HepG2 (cell line): ENCODE measurements around the gene DHRS12. TPM values are rescaled to one million over a fixed set of nuclear protein-coding genes. Genes with fewer than 3 reads are reported as not detected.

Experiments used
- ATAC-seq: fragments of 200-7000 bp; cut with Tn5 transposase; 3 replicates; pipeline ENCODE4 v1.9.1; 2020; ENCODE audit warnings: mild to moderate bottlenecking, moderate library complexity
- BruUV-seq: library from RNA; stranded (reverse); fragments of 400-500 nt; replicated peaks from 2 replicates; lab custom pipeline; 2021; lab: Mats Ljungman, UMichigan
- CTCF ChIA-PET: fragments of 300-600 bp; formaldehyde crosslinking; extraction: SDS; loops from one replicate; lab custom pipeline; 2021; ENCODE audit warnings: low total read pairs, inconsistent platforms, low intra/inter-chr PET ratio; lab: Yijun Ruan, JAX
- POLR2A ChIA-PET: fragments of 350-600 bp; sonication (Branson Sonifier 250); formaldehyde crosslinking; loops from one replicate; lab custom pipeline; 2020; ENCODE audit warnings: antibody characterized with exemption, inconsistent platforms; lab: Yijun Ruan, JAX
- DNase-seq: peaks from one replicate; pipeline ENCODE4 v3.0.0-alpha.2; 2015; ENCODE audit warnings: low spot score
- FAIRE-seq: peaks from 3 replicates; lab custom pipeline; 2011; peaks lifted over from hg19 to GRCh38; lab: Jason Lieb, UNC
- H2AFZ ChIP-seq: one replicate; pipeline ENCODE4 v1.6.1; 2011; ENCODE audit warnings: low read length, inconsistent platforms
- H3K27ac ChIP-seq: fragments of 300-600 bp; 3 replicates; pipeline ENCODE4 v1.8.0; 2011; ENCODE audit warnings: mixed run types, mild to moderate bottlenecking, mixed read lengths, low read length, inconsistent platforms; ENCODE audit not compliant: insufficient read depth; ENCODE audit errors: extremely low read length
- H3K27me3 ChIP-seq, 2 experiments: fragments of 200-600 bp in 1 of 2; 2 replicates in 1 of 2; 3 replicates in 1 of 2; pipeline versions ENCODE4 v1.6.0 to v1.8.0; 2011; ENCODE audit warnings: low read length in 2 of 2, mild to moderate bottlenecking in 2 of 2, moderate library complexity in 2 of 2, inconsistent platforms in 1 of 2; ENCODE audit not compliant: insufficient read depth in 2 of 2, control insufficient read depth in 1 of 2
- H3K36me3 ChIP-seq, 2 experiments: fragments of 200-600 bp in 1 of 2; replicated peaks in 1 of 2; 2 replicates in 1 of 2; 3 replicates in 1 of 2; pipeline versions ENCODE4 v1.5.1 to v1.8.0; 2011; ENCODE audit warnings: low read length in 2 of 2, inconsistent platforms in 1 of 2; ENCODE audit not compliant: insufficient read depth in 2 of 2, control insufficient read depth in 1 of 2
- H3K4me1 ChIP-seq: 2 replicates; pipeline ENCODE4 v1.5.1; 2012; ENCODE audit warnings: low read length, inconsistent platforms; ENCODE audit not compliant: insufficient read depth
- H3K4me2 ChIP-seq: 2 replicates; pipeline ENCODE4 v1.6.0; 2011; ENCODE audit warnings: low read depth, low read length, inconsistent platforms
- H3K4me3 ChIP-seq, 3 experiments: fragments of 200-600 bp in 1 of 3; sonication (generic), shearing (Covaris generic) in 1 of 3; replicated peaks in 1 of 3; 2 replicates each; pipeline ENCODE4 v1.5.1; 2011 to 2016; ENCODE audit warnings: low read length in 3 of 3, inconsistent platforms in 2 of 3, low read depth in 2 of 3, mild to moderate bottlenecking in 2 of 3, control low read depth in 1 of 3, mixed read lengths in 1 of 3; ENCODE audit not compliant: insufficient read depth in 1 of 3
- H3K79me2 ChIP-seq: one replicate; pipeline ENCODE4 v1.6.1; 2011; ENCODE audit warnings: low read length, inconsistent platforms; ENCODE audit not compliant: insufficient read depth
- H3K9ac ChIP-seq: 2 replicates; pipeline ENCODE4 v1.6.0; 2011; ENCODE audit warnings: mild to moderate bottlenecking, low read depth, low read length, inconsistent platforms; ENCODE audit not compliant: insufficient read depth
- H3K9me3 ChIP-seq: 2 replicates; pipeline ENCODE4 v1.5.1; 2012; ENCODE audit warnings: mild to moderate bottlenecking, low read length
- H4K20me1 ChIP-seq: 2 replicates; pipeline ENCODE4 v1.6.0; 2011; ENCODE audit warnings: inconsistent platforms, mild to moderate bottlenecking, low read length, moderate library complexity; ENCODE audit not compliant: insufficient read depth
- ATAD3A ChIP-seq: sonication (generic); formaldehyde crosslinking; IDR thresholded peaks from 2 replicates; pipeline ENCODE4 v1.4.0; 2020; ENCODE audit warnings: missing genetic modification reagents
- MZF1 ChIP-seq: sonication (generic); formaldehyde crosslinking; IDR thresholded peaks from 2 replicates; pipeline ENCODE4 v1.8.1; 2023; ENCODE audit warnings: mild to moderate bottlenecking, missing genetic modification reagents, borderline replicate concordance
- NCOA1 ChIP-seq: sonication (generic); formaldehyde crosslinking; IDR thresholded peaks from 2 replicates; pipeline ENCODE4 v1.9.0; 2021; ENCODE audit warnings: missing genetic modification reagents
- SIN3A ChIP-seq: IDR thresholded peaks from 2 replicates; pipeline ENCODE4 v1.6.1; 2011; ENCODE audit warnings: low read depth, mild to moderate bottlenecking, control low read depth, low read length, borderline replicate concordance
- SIX4 ChIP-seq: sonication (generic); formaldehyde crosslinking; IDR thresholded peaks from 2 replicates; pipeline ENCODE4 v1.4.0; 2020; ENCODE audit warnings: missing genetic modification reagents
- ZNF672 ChIP-seq: sonication (generic); formaldehyde crosslinking; IDR thresholded peaks from 2 replicates; pipeline ENCODE4 v1.8.1; 2022; ENCODE audit warnings: missing genetic modification reagents
- WGBS: methylation state at CpG from one replicate; pipeline ENCODE4 v1.1.6; 2017; ENCODE audit warnings: low lambda C conversion rate; 5-methylcytosine and 5-hydroxymethylcytosine counted together
- in situ Hi-C: cut with HindIII; loops from 2 replicates; pipeline ENCODE4 v1.10.0; 2017; ENCODE audit warnings: low pct_unique_long_range_greater_than_20kb; ENCODE audit not compliant: extremely low pct_ligation_motif_present
- intact Hi-C: fragments of 100-400 bp; cut with micrococcal nuclease; formaldehyde crosslinking; loops from one replicate; pipeline ENCODE4 v1.10.0; 2022; ENCODE audit not compliant: unreplicated experiment
- polyA plus RNA-seq, 8 experiments: library from polyadenylated mRNA; depleted of rRNA in 3 of 8; stranded (reverse) in 7 of 8; unstranded in 1 of 8; fragments of >200 nt; fragmentation: Illumina TruSeq in 4 of 8; extraction: Trizol in 4 of 8; gene quantifications; 2 replicates each; pipeline versions ENCODE4 v1.2.1 to v1.2.3, GENCODE V29; 2011 to 2016; ENCODE audit warnings: low read depth in 4 of 8, missing spikeins in 1 of 8, mixed read lengths in 1 of 8; ENCODE audit not compliant: insufficient read depth in 1 of 8
- total RNA-seq, 5 experiments: library from RNA; depleted of rRNA; stranded (reverse); fragments of >200 nt; fragmentation: Illumina TruSeq; extraction: Trizol; gene quantifications; 2 replicates each; pipeline ENCODE4 v1.2.3, GENCODE V29; 2016; ENCODE audit warnings: low read depth in 1 of 5
- TF ChIP-seq, protein P1 (sequence below): IDR thresholded peaks from 2 replicates; pipeline ENCODE4 v1.6.1; 2016; ENCODE audit warnings: mild to moderate bottlenecking
- TF ChIP-seq, protein P2 (sequence below): sonication (generic); formaldehyde crosslinking; IDR thresholded peaks from 2 replicates; pipeline ENCODE4 v1.9.0; 2022; ENCODE audit warnings: missing genetic modification reagents, mild to moderate bottlenecking, borderline replicate concordance
- TF ChIP-seq, protein P3 (sequence below): sonication (generic); formaldehyde crosslinking; conservative IDR thresholded peaks from 2 replicates; pipeline ENCODE4 v1.4.0; 2020; ENCODE audit warnings: missing genetic modification reagents
- TF ChIP-seq, protein P4 (sequence below): sonication (generic); formaldehyde crosslinking; IDR thresholded peaks from 2 replicates; pipeline ENCODE4 v1.4.0; 2020; ENCODE audit warnings: missing genetic modification reagents

DHRS12 gene
- total and polyA plus RNA-seq, 2 of the 13 experiments (the other 11 are each of a cell fraction or from before 2014, with no cell fraction given) = 7.2 to 8.4 TPM

DNA sequence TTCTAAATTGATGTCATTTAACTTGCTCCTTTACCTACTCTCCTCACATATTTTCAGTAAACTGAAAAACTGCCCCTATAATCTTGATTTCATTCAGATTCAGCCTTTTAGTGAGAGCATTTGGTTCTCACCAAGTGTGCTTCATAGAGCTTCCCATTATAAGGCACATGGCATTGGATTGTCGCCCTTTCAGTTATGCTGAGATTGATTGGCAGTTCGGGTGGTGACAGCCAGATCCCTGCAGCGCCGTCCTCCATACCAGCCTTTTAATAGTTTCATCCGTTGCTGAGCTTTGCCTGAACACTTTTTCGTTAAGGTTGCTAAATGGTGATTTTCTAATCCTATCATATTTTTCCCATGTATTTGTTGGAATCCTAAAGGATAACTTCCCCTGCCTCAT lies 80.4 kb downstream of the DHRS12 start (continued):
- TF ChIP-seq, protein P1, sequence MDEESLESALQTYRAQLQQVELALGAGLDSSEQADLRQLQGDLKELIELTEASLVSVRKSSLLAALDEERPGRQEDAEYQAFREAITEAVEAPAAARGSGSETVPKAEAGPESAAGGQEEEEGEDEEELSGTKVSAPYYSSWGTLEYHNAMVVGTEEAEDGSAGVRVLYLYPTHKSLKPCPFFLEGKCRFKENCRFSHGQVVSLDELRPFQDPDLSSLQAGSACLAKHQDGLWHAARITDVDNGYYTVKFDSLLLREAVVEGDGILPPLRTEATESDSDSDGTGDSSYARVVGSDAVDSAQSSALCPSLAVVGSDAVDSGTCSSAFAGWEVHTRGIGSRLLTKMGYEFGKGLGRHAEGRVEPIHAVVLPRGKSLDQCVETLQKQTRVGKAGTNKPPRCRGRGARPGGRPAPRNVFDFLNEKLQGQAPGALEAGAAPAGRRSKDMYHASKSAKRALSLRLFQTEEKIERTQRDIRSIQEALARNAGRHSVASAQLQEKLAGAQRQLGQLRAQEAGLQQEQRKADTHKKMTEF = no peak
- TF ChIP-seq NCOA1 (CRISPR knock-in tag) = no peak
- TF ChIP-seq MZF1 (CRISPR knock-in tag) = no peak
- TF ChIP-seq ATAD3A = no peak
- TF ChIP-seq, protein P2, sequence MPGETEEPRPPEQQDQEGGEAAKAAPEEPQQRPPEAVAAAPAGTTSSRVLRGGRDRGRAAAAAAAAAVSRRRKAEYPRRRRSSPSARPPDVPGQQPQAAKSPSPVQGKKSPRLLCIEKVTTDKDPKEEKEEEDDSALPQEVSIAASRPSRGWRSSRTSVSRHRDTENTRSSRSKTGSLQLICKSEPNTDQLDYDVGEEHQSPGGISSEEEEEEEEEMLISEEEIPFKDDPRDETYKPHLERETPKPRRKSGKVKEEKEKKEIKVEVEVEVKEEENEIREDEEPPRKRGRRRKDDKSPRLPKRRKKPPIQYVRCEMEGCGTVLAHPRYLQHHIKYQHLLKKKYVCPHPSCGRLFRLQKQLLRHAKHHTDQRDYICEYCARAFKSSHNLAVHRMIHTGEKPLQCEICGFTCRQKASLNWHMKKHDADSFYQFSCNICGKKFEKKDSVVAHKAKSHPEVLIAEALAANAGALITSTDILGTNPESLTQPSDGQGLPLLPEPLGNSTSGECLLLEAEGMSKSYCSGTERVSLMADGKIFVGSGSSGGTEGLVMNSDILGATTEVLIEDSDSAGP (CRISPR knock-in tag) = no peak
- no peak for TF ChIP-seq SIN3A

DNA sequence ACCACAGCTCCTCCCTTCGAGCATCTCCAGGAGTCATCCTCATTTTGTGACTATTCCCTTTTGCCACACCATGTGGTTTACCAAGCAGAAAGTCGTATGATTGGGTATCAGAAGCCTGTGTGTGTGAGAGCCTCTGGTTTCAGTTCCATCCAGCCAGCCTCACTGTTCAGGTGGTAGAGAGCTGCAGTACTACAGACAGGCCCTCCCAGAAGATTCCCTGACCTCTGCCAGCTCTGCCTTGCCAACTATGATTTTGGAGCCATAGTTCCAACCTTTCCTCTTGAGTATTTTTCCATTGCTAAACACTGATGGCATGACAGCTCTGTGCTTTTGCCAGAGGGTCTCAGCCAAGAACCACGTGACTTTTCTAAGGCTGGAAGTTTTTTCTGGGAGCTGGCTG lies 82.5 kb downstream of the DHRS12 start:
- H3K27me3 ChIP-seq = no peaks in the 10 kb centered on the region
- BruUV-seq = no TSS peak
- WGBS = 91% methylated on average over 3 of the region's 3 CpGs
- intact Hi-C loops (no loop called here), in situ Hi-C loops (no loop called here)
- no peaks in the 10 kb centered on the region for H4K20me1 ChIP-seq
- H3K9me3 ChIP-seq = no peaks in the 10 kb centered on the region
- no peaks in the 10 kb centered on the region for H3K4me1 ChIP-seq
- H3K36me3 ChIP-seq = peaks cover 12 to 57% of the 10 kb centered on the region in 2 experiments
- H3K9ac ChIP-seq = no peak overlapping the region
- ATAC-seq = no peak
- ChIA-PET POLR2A (interaction anchor here (1.2 to 1.4 kb wide), 2 partner anchors 10 to 268 kb away, joined by 3 read pairs; partner anchors contain the start of gene INTS6), CTCF (no interaction called here)
- H3K4me3 ChIP-seq = no peak overlapping the region
- no peak for DNase-seq
- H3K27ac ChIP-seq = no peak overlapping the region
- no peaks in the 10 kb centered on the region for H3K79me2 ChIP-seq
- no peak overlapping the region for H2AFZ ChIP-seq
- no peak overlapping the region for H3K4me2 ChIP-seq
- FAIRE-seq = no peak
- TF ChIP-seq, protein P3, sequence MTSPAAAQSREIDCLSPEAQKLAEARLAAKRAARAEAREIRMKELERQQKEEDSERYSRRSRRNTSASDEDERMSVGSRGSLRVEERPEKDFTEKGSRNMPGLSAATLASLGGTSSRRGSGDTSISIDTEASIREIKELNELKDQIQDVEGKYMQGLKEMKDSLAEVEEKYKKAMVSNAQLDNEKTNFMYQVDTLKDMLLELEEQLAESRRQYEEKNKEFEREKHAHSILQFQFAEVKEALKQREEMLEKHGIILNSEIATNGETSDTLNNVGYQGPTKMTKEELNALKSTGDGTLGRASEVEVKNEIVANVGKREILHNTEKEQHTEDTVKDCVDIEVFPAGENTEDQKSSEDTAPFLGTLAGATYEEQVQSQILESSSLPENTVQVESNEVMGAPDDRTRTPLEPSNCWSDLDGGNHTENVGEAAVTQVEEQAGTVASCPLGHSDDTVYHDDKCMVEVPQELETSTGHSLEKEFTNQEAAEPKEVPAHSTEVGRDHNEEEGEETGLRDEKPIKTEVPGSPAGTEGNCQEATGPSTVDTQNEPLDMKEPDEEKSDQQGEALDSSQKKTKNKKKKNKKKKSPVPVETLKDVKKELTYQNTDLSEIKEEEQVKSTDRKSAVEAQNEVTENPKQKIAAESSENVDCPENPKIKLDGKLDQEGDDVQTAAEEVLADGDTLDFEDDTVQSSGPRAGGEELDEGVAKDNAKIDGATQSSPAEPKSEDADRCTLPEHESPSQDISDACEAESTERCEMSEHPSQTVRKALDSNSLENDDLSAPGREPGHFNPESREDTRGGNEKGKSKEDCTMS (CRISPR knock-in tag) = no peak
- TF ChIP-seq, protein P4, sequence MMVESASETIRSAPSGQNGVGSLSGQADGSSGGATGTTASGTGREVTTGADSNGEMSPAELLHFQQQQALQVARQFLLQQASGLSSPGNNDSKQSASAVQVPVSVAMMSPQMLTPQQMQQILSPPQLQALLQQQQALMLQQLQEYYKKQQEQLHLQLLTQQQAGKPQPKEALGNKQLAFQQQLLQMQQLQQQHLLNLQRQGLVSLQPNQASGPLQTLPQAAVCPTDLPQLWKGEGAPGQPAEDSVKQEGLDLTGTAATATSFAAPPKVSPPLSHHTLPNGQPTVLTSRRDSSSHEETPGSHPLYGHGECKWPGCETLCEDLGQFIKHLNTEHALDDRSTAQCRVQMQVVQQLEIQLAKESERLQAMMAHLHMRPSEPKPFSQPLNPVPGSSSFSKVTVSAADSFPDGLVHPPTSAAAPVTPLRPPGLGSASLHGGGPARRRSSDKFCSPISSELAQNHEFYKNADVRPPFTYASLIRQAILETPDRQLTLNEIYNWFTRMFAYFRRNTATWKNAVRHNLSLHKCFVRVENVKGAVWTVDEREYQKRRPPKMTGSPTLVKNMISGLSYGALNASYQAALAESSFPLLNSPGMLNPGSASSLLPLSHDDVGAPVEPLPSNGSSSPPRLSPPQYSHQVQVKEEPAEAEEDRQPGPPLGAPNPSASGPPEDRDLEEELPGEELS (CRISPR knock-in tag) = no peak
- TF ChIP-seq ZNF672 (no peak), SIX4 (CRISPR knock-in tag) (no peak)
